ENCODE data around the gene OR2M3.

The OR2M3 gene

DNA sequence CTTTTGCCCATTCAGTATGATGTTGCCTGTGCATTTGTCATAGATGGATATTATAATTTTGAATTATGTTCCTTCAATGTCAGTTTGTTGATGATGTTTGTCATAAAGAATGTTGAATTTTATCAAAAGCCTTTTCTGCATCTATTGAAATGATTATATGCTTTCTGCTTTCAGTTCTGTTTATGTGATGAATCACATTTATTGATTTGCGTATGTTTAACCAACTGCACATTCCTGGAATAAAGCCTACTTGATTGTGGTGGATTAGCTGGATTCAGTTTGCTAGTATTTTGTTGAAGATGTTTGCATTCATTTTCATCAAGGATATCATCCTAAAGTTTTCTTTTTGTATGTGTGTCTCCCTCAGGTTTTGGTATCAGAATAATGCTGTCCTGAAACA lies 28.5 kb downstream of the OR2M3 start:
- H3K27me3 ChIP-seq (ENCODE audit: low read length): no peaks in the 10 kb centered on the region

DNA sequence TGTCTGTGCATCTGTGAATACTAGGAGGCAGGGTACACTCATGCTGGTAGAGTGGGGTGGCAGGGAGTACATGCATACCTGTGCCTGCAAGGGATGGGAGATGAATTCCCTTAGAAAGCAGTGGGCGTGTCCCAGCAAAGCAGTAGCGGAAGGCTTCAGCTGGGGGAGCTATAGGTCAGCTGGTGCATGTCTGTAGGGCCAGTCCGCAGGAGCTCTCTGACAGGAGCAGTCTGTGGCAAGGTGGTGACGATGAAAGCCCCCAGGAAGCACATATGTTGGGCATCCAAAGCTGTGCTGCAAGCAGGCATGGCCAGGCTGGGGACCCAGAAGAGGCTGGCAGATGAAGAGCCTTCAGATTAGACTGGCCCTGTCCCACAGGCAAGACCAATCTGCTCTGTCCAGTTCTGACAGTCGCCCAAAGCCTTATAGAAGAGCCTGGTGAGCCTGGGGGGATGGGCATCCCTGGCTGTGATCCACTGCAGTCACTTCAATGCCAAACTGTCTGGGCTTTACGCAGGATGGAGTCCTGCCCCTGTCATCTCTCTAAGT lies 32.4 kb downstream of the OR2M3 start:
- Histone ChIP-seq H2AFZ (ENCODE audit: low read depth, low read length, severe bottlenecking) (no peak overlapping the region), H3K9me2 (replicated peaks; ENCODE audit: insufficient read depth, low read length) (no peaks in the 10 kb centered on the region), H3K36me3 (ENCODE audit: low read length) (no peaks in the 10 kb centered on the region), H3K27ac (ENCODE audit: low read depth, low read length) (no peak overlapping the region), H3K9ac (ENCODE audit: low read length) (no peak overlapping the region), H3K4me3 (ENCODE audit: insufficient read depth, low read length, poor library complexity, severe bottlenecking) (no peak overlapping the region), H3K79me2 (ENCODE audit: insufficient read depth, low read length) (no peaks in the 10 kb centered on the region), H3K27me3 (ENCODE audit: low read length) (no peaks in the 10 kb centered on the region), H4K20me1 (ENCODE audit: low read depth, low read length) (no peaks in the 10 kb centered on the region), H3F3A (ENCODE audit: insufficient read depth) (no peaks in the 10 kb centered on the region), H3K9me3 (ENCODE audit: insufficient read depth, low read length) (no peaks in the 10 kb centered on the region), H3K4me2 (ENCODE audit: low read depth, low read length, poor library complexity, severe bottlenecking) (no peak overlapping the region)
- no peak for TF ChIP-seq EZH2phosphoT487 (conservative IDR thresholded peaks at IDR 0.05; ENCODE audit: low read length)
- TF ChIP-seq, protein P1, sequence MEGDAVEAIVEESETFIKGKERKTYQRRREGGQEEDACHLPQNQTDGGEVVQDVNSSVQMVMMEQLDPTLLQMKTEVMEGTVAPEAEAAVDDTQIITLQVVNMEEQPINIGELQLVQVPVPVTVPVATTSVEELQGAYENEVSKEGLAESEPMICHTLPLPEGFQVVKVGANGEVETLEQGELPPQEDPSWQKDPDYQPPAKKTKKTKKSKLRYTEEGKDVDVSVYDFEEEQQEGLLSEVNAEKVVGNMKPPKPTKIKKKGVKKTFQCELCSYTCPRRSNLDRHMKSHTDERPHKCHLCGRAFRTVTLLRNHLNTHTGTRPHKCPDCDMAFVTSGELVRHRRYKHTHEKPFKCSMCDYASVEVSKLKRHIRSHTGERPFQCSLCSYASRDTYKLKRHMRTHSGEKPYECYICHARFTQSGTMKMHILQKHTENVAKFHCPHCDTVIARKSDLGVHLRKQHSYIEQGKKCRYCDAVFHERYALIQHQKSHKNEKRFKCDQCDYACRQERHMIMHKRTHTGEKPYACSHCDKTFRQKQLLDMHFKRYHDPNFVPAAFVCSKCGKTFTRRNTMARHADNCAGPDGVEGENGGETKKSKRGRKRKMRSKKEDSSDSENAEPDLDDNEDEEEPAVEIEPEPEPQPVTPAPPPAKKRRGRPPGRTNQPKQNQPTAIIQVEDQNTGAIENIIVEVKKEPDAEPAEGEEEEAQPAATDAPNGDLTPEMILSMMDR (IDR thresholded peaks at IDR 0.05; ENCODE audit: insufficient read depth, low read length, poor library complexity, severe bottlenecking): no peak

More for the DNA sequence above, 28.5 kb downstream of the OR2M3 start:
- no peaks in the 10 kb centered on the region for H3K36me3 ChIP-seq (ENCODE audit: low read length)
- H4K20me1 ChIP-seq (ENCODE audit: low read depth, low read length): no peaks in the 10 kb centered on the region
- TF ChIP-seq, protein P1 (IDR thresholded peaks at IDR 0.05; ENCODE audit: insufficient read depth, low read length, poor library complexity, severe bottlenecking): no peak
- TF ChIP-seq EZH2phosphoT487 (conservative IDR thresholded peaks at IDR 0.05; ENCODE audit: low read length): no peak
- H3F3A ChIP-seq (ENCODE audit: insufficient read depth): no peaks in the 10 kb centered on the region
- no peaks in the 10 kb centered on the region for H3K9me2 ChIP-seq (replicated peaks; ENCODE audit: insufficient read depth, low read length)
- H3K9ac ChIP-seq (ENCODE audit: low read length): no peak overlapping the region
- no peak overlapping the region for H3K4me2 ChIP-seq (ENCODE audit: low read depth, low read length, poor library complexity, severe bottlenecking)
- no peak overlapping the region for H3K4me3 ChIP-seq (ENCODE audit: insufficient read depth, low read length, poor library complexity, severe bottlenecking)
- no peak overlapping the region for H2AFZ ChIP-seq (ENCODE audit: low read depth, low read length, severe bottlenecking)
- H3K79me2 ChIP-seq (ENCODE audit: insufficient read depth, low read length): no peaks in the 10 kb centered on the region
- no peaks in the 10 kb centered on the region for H3K9me3 ChIP-seq (ENCODE audit: insufficient read depth, low read length)
- H3K27ac ChIP-seq (ENCODE audit: low read depth, low read length): no peak overlapping the region

DNA sequence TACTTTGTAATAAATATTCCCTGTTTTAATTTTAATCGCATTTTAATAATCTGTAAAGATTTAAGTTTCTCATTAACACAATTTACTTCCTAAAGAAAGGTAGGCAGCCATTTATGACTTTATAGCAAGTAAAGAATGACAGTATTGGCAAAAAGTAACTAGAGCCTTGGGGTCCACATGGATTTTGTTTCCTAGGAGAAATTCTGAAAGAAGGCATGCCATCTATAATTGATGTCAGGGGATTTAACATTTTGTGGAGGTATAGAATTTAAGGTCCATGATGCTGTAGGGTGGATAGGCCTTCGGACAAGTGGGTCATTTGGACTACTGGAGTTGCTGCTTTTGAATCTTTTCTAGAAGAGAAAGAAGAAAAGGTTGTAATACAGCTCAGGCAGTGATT lies 34.1 kb downstream of the OR2M3 start, which contains the start of gene OR2M4:
Gene OR2M4, plus strand, starts transcription at position 301 of the 400 bp plus-strand sequence. CDS start 7,512 bp downstream, outside the sequence.
- Histone ChIP-seq H3K36me3 (ENCODE audit: low read length) (no peaks in the 10 kb centered on the region), H3F3A (ENCODE audit: insufficient read depth) (no peaks in the 10 kb centered on the region), H3K9me3 (ENCODE audit: insufficient read depth, low read length) (no peaks in the 10 kb centered on the region), H3K9me2 (replicated peaks; ENCODE audit: insufficient read depth, low read length) (no peaks in the 10 kb centered on the region), H3K27me3 (ENCODE audit: low read length) (no peaks in the 10 kb centered on the region), H4K20me1 (ENCODE audit: low read depth, low read length) (no peaks in the 10 kb centered on the region), H3K9ac (ENCODE audit: low read length) (no peak within 1 kb of the TSS), H3K4me3 (ENCODE audit: insufficient read depth, low read length, poor library complexity, severe bottlenecking) (no peak within 1 kb of the TSS), H3K79me2 (ENCODE audit: insufficient read depth, low read length) (no peaks in the 10 kb centered on the region), H3K27ac (ENCODE audit: low read depth, low read length) (no peak within 1 kb of the TSS), H3K4me2 (ENCODE audit: low read depth, low read length, poor library complexity, severe bottlenecking) (no peak within 1 kb of the TSS), H2AFZ (ENCODE audit: low read depth, low read length, severe bottlenecking) (no peak within 1 kb of the TSS)
- TF ChIP-seq, protein P1 (IDR thresholded peaks at IDR 0.05; ENCODE audit: insufficient read depth, low read length, poor library complexity, severe bottlenecking): no peak
- no peak for TF ChIP-seq EZH2phosphoT487 (conservative IDR thresholded peaks at IDR 0.05; ENCODE audit: low read length)
